ENCODE measurements around the gene MYH10. TPM values are rescaled to one million over a fixed set of nuclear protein-coding genes. Genes with fewer than 3 reads are reported as not detected.

MYH10 gene
- polyA plus RNA-seq, 1 donor from 2014 or later: 61.1 TPM

GRCh38 chr17:8436169-8436843 is 194.2 kb downstream of the MYH10 start:
- Histone ChIP-seq H3K4me3 (ENCODE audit: low read length) (peak overlapping the region; percentile 99), H3K4me2 (ENCODE audit: low read length) (peak overlapping the region; percentile 76), H3F3A (ENCODE audit: insufficient read depth, low read length, poor library complexity, severe bottlenecking) (peaks cover 8% of the 10 kb centered on the region), H3K27ac (ENCODE audit: low read length) (peak overlapping the region; percentile 88), H3K79me2 (replicated peaks; ENCODE audit: insufficient read depth, low read length) (peaks cover 36% of the 10 kb centered on the region), H2AFZ (ENCODE audit: low read depth, low read length) (peak overlapping the region; percentile 40), H3K9ac (ENCODE audit: low read length) (peak overlapping the region; percentile 91), H3K36me3 (ENCODE audit: insufficient read depth, low read length) (no peaks in the 10 kb centered on the region), H4K20me1 (ENCODE audit: insufficient read depth) (no peaks in the 10 kb centered on the region), H3K27me3 (ENCODE audit: insufficient read depth, low read depth, low read length) (no peaks in the 10 kb centered on the region), H3K9me3 (ENCODE audit: low read length) (no peaks in the 10 kb centered on the region), H3K9me2 (ENCODE audit: insufficient read depth, low read length) (no peaks in the 10 kb centered on the region)
- TF ChIP-seq RAD21 (conservative IDR thresholded peaks at IDR 0.05) (no peak), MXI1 (conservative IDR thresholded peaks at IDR 0.05; ENCODE audit: poor library complexity, severe bottlenecking) (peak; percentile 77), EZH2 (IDR thresholded peaks at IDR 0.05; ENCODE audit: borderline replicate concordance, insufficient read depth, low read length, poor library complexity, severe bottlenecking) (no peak), SMC3 (conservative IDR thresholded peaks at IDR 0.05; ENCODE audit: poor library complexity) (peak; percentile 3), REST (IDR thresholded peaks at IDR 0.05; ENCODE audit: borderline replicate concordance) (no peak), EP300 (conservative IDR thresholded peaks at IDR 0.05; ENCODE audit: poor library complexity, severe bottlenecking) (no peak)

- H3K4me3 ChIP-seq (ENCODE audit: low read length): peak within 1 kb of the TSS; percentile 99
- H3K9me3 ChIP-seq (ENCODE audit: low read length): no peaks in the 10 kb centered on the region
- peak within 1 kb of the TSS; percentile 76 for H3K4me2 ChIP-seq (ENCODE audit: low read length)
- H3K9ac ChIP-seq (ENCODE audit: low read length): peak within 1 kb of the TSS; percentile 91
- TF ChIP-seq TAF1 (IDR thresholded peaks at IDR 0.05; ENCODE audit: low read depth): peak; percentile 49
- TF ChIP-seq SMC3 (conservative IDR thresholded peaks at IDR 0.05; ENCODE audit: poor library complexity): no peak
- TF ChIP-seq EZH2 (IDR thresholded peaks at IDR 0.05; ENCODE audit: borderline replicate concordance, insufficient read depth, low read length, poor library complexity, severe bottlenecking): no peak
- peak; percentile 95 for TF ChIP-seq POLR2AphosphoS5 (IDR thresholded peaks at IDR 0.05)
- TF ChIP-seq MXI1 (conservative IDR thresholded peaks at IDR 0.05; ENCODE audit: poor library complexity, severe bottlenecking): peak; percentile 92
- TF ChIP-seq EP300 (conservative IDR thresholded peaks at IDR 0.05; ENCODE audit: poor library complexity, severe bottlenecking): peak; percentile 41
- no peak for TF ChIP-seq RAD21 (conservative IDR thresholded peaks at IDR 0.05)
- TF ChIP-seq CTCF (IDR thresholded peaks at IDR 0.05; ENCODE audit: poor library complexity, severe bottlenecking): peak; percentile 18
- peak; percentile 75 for TF ChIP-seq REST (IDR thresholded peaks at IDR 0.05; ENCODE audit: borderline replicate concordance)
- H3F3A ChIP-seq (ENCODE audit: insufficient read depth, low read length, poor library complexity, severe bottlenecking): peaks cover 8% of the 10 kb centered on the region
- peak within 1 kb of the TSS; percentile 76 for H2AFZ ChIP-seq (ENCODE audit: low read depth, low read length)
- no peaks in the 10 kb centered on the region for H4K20me1 ChIP-seq (ENCODE audit: insufficient read depth)
- H3K27ac ChIP-seq (ENCODE audit: low read length): peak within 1 kb of the TSS; percentile 91
- H3K27me3 ChIP-seq (ENCODE audit: insufficient read depth, low read depth, low read length): no peaks in the 10 kb centered on the region
- H3K9me2 ChIP-seq (ENCODE audit: insufficient read depth, low read length): no peaks in the 10 kb centered on the region
- H3K79me2 ChIP-seq (replicated peaks; ENCODE audit: insufficient read depth, low read length): peaks cover 30% of the 10 kb centered on the region
- no peaks in the 10 kb centered on the region for H3K36me3 ChIP-seq (ENCODE audit: insufficient read depth, low read length)
Observed at GRCh38 chr17:8435245-8436168, 195.0 kb downstream of the MYH10 start, which contains the start of gene NDEL1. Gene NDEL1 (plus strand): TSS chr17:8435884. CDS start chr17:8444272, 8,388 bp downstream.

All from neural cell (in vitro differentiated cells).